ENCODE measurements around the gene RELB. TPM values are rescaled to one million over a fixed set of nuclear protein-coding genes. Genes with fewer than 3 reads are reported as not detected.

Gene RELB
- total and polyA plus RNA-seq, 10 of the 15 experiments (the other 5 are each of a cell fraction or from before 2014, with no cell fraction given): 0.66 to 43.8 (median 12.8) TPM

DNA sequence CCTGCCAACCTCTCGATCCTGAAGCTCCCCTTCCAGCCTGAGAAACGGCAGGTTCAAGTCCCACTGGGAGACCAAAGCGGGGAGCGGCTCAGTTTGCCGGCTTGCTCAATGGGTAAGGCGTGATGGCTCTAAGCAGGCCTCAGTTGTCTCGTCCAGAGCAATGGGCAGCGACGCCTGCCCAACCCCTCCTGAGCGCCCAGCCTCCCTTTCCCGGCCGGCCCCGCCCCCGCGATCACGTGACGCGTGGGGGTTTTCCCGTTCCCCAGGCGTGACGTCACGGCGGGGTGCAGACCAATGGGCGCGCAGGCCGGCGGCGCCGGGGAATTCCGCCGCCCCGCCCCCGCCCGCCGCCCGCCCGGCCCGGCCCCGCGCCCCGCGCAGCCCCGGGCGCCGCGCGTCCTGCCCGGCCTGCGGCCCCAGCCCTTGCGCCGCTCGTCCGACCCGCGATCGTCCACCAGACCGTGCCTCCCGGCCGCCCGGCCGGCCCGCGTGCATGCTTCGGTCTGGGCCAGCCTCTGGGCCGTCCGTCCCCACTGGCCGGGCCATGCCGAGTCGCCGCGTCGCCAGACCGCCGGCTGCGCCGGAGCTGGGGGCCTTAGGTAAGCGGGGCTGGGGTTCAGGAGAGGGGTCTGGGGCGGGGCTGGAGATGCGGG is at the start of gene RELB (continued):
- TF ChIP-seq, protein P1, sequence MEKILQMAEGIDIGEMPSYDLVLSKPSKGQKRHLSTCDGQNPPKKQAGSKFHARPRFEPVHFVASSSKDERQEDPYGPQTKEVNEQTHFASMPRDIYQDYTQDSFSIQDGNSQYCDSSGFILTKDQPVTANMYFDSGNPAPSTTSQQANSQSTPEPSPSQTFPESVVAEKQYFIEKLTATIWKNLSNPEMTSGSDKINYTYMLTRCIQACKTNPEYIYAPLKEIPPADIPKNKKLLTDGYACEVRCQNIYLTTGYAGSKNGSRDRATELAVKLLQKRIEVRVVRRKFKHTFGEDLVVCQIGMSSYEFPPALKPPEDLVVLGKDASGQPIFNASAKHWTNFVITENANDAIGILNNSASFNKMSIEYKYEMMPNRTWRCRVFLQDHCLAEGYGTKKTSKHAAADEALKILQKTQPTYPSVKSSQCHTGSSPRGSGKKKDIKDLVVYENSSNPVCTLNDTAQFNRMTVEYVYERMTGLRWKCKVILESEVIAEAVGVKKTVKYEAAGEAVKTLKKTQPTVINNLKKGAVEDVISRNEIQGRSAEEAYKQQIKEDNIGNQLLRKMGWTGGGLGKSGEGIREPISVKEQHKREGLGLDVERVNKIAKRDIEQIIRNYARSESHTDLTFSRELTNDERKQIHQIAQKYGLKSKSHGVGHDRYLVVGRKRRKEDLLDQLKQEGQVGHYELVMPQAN (conservative IDR thresholded peaks at IDR 0.05): peak; percentile 78
- TF ChIP-seq ZSCAN29 (IDR thresholded peaks at IDR 0.05) (no peak), NR2F1 (conservative IDR thresholded peaks at IDR 0.05) (0 out of 2 replicates have a peak, but pooled peaks have one; percentile 17), YBX1 (IDR thresholded peaks at IDR 0.05) (no peak), CHD1 (IDR thresholded peaks at IDR 0.05; ENCODE audit: low read depth, low read length) (peak; percentile 59; the same call in 1 of the 2 replicates), SIX5 (IDR thresholded peaks at IDR 0.05; ENCODE audit: low read depth, low read length, severe bottlenecking) (no peak), KLF5 (IDR thresholded peaks at IDR 0.05; ENCODE audit: partially characterized antibody) (no peak), CBFB (IDR thresholded peaks at IDR 0.05; ENCODE audit: low read depth) (no peak), CBX5 (IDR thresholded peaks at IDR 0.05; ENCODE audit: low read depth) (no peak), RBBP5 (conservative IDR thresholded peaks at IDR 0.05) (no peak), TCF3 (IDR thresholded peaks at IDR 0.05; ENCODE audit: borderline replicate concordance, insufficient read depth, low read depth, low read length) (no peak), SREBF1 (IDR thresholded peaks at IDR 0.05; ENCODE audit: low read length) (no peak), RELA (IDR thresholded peaks at IDR 0.05; ENCODE audit: borderline replicate concordance, partially characterized antibody) (peak; percentile 98)
- TF ChIP-seq, protein P2, sequence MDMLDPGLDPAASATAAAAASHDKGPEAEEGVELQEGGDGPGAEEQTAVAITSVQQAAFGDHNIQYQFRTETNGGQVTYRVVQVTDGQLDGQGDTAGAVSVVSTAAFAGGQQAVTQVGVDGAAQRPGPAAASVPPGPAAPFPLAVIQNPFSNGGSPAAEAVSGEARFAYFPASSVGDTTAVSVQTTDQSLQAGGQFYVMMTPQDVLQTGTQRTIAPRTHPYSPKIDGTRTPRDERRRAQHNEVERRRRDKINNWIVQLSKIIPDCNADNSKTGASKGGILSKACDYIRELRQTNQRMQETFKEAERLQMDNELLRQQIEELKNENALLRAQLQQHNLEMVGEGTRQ (IDR thresholded peaks at IDR 0.05; ENCODE audit: borderline replicate concordance, low read depth, low read length): peak; percentile 81
- TF ChIP-seq, protein P3, sequence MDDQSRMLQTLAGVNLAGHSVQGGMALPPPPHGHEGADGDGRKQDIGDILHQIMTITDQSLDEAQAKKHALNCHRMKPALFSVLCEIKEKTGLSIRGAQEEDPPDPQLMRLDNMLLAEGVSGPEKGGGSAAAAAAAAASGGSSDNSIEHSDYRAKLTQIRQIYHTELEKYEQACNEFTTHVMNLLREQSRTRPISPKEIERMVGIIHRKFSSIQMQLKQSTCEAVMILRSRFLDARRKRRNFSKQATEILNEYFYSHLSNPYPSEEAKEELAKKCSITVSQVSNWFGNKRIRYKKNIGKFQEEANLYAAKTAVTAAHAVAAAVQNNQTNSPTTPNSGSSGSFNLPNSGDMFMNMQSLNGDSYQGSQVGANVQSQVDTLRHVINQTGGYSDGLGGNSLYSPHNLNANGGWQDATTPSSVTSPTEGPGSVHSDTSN (IDR thresholded peaks at IDR 0.05; ENCODE audit: insufficient replicate concordance, low read depth, low read length): peak; percentile 21
- TF ChIP-seq, protein P4, sequence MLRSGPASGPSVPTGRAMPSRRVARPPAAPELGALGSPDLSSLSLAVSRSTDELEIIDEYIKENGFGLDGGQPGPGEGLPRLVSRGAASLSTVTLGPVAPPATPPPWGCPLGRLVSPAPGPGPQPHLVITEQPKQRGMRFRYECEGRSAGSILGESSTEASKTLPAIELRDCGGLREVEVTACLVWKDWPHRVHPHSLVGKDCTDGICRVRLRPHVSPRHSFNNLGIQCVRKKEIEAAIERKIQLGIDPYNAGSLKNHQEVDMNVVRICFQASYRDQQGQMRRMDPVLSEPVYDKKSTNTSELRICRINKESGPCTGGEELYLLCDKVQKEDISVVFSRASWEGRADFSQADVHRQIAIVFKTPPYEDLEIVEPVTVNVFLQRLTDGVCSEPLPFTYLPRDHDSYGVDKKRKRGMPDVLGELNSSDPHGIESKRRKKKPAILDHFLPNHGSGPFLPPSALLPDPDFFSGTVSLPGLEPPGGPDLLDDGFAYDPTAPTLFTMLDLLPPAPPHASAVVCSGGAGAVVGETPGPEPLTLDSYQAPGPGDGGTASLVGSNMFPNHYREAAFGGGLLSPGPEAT (IDR thresholded peaks at IDR 0.05; ENCODE audit: low read depth): no peak
- TF ChIP-seq, protein P5, sequence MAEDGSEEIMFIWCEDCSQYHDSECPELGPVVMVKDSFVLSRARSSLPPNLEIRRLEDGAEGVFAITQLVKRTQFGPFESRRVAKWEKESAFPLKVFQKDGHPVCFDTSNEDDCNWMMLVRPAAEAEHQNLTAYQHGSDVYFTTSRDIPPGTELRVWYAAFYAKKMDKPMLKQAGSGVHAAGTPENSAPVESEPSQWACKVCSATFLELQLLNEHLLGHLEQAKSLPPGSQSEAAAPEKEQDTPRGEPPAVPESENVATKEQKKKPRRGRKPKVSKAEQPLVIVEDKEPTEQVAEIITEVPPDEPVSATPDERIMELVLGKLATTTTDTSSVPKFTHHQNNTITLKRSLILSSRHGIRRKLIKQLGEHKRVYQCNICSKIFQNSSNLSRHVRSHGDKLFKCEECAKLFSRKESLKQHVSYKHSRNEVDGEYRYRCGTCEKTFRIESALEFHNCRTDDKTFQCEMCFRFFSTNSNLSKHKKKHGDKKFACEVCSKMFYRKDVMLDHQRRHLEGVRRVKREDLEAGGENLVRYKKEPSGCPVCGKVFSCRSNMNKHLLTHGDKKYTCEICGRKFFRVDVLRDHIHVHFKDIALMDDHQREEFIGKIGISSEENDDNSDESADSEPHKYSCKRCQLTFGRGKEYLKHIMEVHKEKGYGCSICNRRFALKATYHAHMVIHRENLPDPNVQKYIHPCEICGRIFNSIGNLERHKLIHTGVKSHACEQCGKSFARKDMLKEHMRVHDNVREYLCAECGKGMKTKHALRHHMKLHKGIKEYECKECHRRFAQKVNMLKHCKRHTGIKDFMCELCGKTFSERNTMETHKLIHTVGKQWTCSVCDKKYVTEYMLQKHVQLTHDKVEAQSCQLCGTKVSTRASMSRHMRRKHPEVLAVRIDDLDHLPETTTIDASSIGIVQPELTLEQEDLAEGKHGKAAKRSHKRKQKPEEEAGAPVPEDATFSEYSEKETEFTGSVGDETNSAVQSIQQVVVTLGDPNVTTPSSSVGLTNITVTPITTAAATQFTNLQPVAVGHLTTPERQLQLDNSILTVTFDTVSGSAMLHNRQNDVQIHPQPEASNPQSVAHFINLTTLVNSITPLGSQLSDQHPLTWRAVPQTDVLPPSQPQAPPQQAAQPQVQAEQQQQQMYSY (CRISPR knock-in tag; IDR thresholded peaks at IDR 0.05): no peak
